Activated naive CD4-positive, alpha-beta T cell treated with anti-CD3 and anti-CD28 coated beads, Interleukin-2, amount 50 U/mL, for 24 hours (primary cell): ENCODE measurements around the gene CLIP4.

Source experiments
- H3K27ac Mint-ChIP-seq: one replicate; pipeline ENCODE4 v1.8.0; 2021; ENCODE audit warnings: mild to moderate bottlenecking, mixed read lengths
- H3K27me3 Mint-ChIP-seq: one replicate; pipeline ENCODE4 v1.8.0; 2021; ENCODE audit warnings: mixed read lengths
- H3K36me3 Mint-ChIP-seq: one replicate; pipeline ENCODE4 v1.8.0; 2021; ENCODE audit warnings: mixed read lengths
- H3K4me1 Mint-ChIP-seq: one replicate; pipeline ENCODE4 v1.8.0; 2021; ENCODE audit warnings: mixed read lengths
- H3K4me3 Mint-ChIP-seq: one replicate; pipeline ENCODE4 v1.8.0; 2021; ENCODE audit warnings: mild to moderate bottlenecking, mixed read lengths
- H3K9me3 Mint-ChIP-seq: one replicate; pipeline ENCODE4 v1.8.0; 2021; ENCODE audit warnings: mixed read lengths

Gene CLIP4

GRCh38 chr2:29225814-29226213 is 110.6 kb downstream of the CLIP4 start:
- no peaks in the 10 kb centered on the region for H3K9me3 Mint-ChIP-seq
- H3K4me1 Mint-ChIP-seq, result no peaks in the 10 kb centered on the region
- peaks cover 2% of the 10 kb centered on the region for H3K27me3 Mint-ChIP-seq
- H3K36me3 Mint-ChIP-seq, result no peaks in the 10 kb centered on the region
- no peak overlapping the region for H3K27ac Mint-ChIP-seq
- no peak overlapping the region for H3K4me3 Mint-ChIP-seq

GRCh38 chr2:29226375-29226774 is 111.2 kb downstream of the CLIP4 start:
- H3K27ac Mint-ChIP-seq, result no peak overlapping the region
- no peaks in the 10 kb centered on the region for H3K9me3 Mint-ChIP-seq
- no peaks in the 10 kb centered on the region for H3K36me3 Mint-ChIP-seq
- no peak overlapping the region for H3K4me3 Mint-ChIP-seq
- peaks cover 2% of the 10 kb centered on the region for H3K27me3 Mint-ChIP-seq
- no peaks in the 10 kb centered on the region for H3K4me1 Mint-ChIP-seq

GRCh38 chr2:29226808-29227207 is 111.6 kb downstream of the CLIP4 start:
- H3K4me1 Mint-ChIP-seq, result no peaks in the 10 kb centered on the region
- no peaks in the 10 kb centered on the region for H3K9me3 Mint-ChIP-seq
- no peaks in the 10 kb centered on the region for H3K36me3 Mint-ChIP-seq
- peaks cover 2% of the 10 kb centered on the region for H3K27me3 Mint-ChIP-seq
- no peak overlapping the region for H3K27ac Mint-ChIP-seq
- no peak overlapping the region for H3K4me3 Mint-ChIP-seq

GRCh38 chr2:29227935-29228675 is 112.9 kb downstream of the CLIP4 start:
- no peak overlapping the region for H3K4me3 Mint-ChIP-seq
- no peak overlapping the region for H3K27ac Mint-ChIP-seq
- H3K4me1 Mint-ChIP-seq, result no peaks in the 10 kb centered on the region
- H3K36me3 Mint-ChIP-seq, result no peaks in the 10 kb centered on the region
- peaks cover 2% of the 10 kb centered on the region for H3K27me3 Mint-ChIP-seq
- no peaks in the 10 kb centered on the region for H3K9me3 Mint-ChIP-seq

GRCh38 chr2:29228947-29229346 is 113.7 kb downstream of the CLIP4 start:
- Mint-ChIP-seq H3K36me3 (no peaks in the 10 kb centered on the region), H3K27me3 (peaks cover 2% of the 10 kb centered on the region), H3K9me3 (no peaks in the 10 kb centered on the region), H3K4me3 (no peak overlapping the region), H3K27ac (no peak overlapping the region), H3K4me1 (no peaks in the 10 kb centered on the region)

GRCh38 chr2:29229640-29230039 is 114.4 kb downstream of the CLIP4 start:
- Mint-ChIP-seq H3K4me3 (no peak overlapping the region), H3K4me1 (no peaks in the 10 kb centered on the region), H3K27me3 (peaks cover 2% of the 10 kb centered on the region), H3K36me3 (no peaks in the 10 kb centered on the region), H3K27ac (no peak overlapping the region), H3K9me3 (no peaks in the 10 kb centered on the region)

- Mint-ChIP-seq H3K4me1 (no peaks in the 10 kb centered on the region), H3K27ac (no peak overlapping the region), H3K36me3 (no peaks in the 10 kb centered on the region), H3K4me3 (no peak overlapping the region), H3K27me3 (peaks cover 3% of the 10 kb centered on the region), H3K9me3 (no peaks in the 10 kb centered on the region)
Measured at GRCh38 chr2:29232041-29232440, 116.8 kb downstream of the CLIP4 start.

- no peaks in the 10 kb centered on the region for H3K4me1 Mint-ChIP-seq
- no peak overlapping the region for H3K4me3 Mint-ChIP-seq
- peaks cover 2% of the 10 kb centered on the region for H3K27me3 Mint-ChIP-seq
- no peaks in the 10 kb centered on the region for H3K9me3 Mint-ChIP-seq
- H3K36me3 Mint-ChIP-seq, result no peaks in the 10 kb centered on the region
- H3K27ac Mint-ChIP-seq, result no peak overlapping the region
Measured at GRCh38 chr2:29233428-29233827, 118.2 kb downstream of the CLIP4 start.

- Mint-ChIP-seq H3K9me3 (no peaks in the 10 kb centered on the region), H3K27ac (no peak overlapping the region), H3K27me3 (peaks cover 3% of the 10 kb centered on the region), H3K4me1 (no peaks in the 10 kb centered on the region), H3K36me3 (no peaks in the 10 kb centered on the region), H3K4me3 (no peak overlapping the region)
Measured at GRCh38 chr2:29235411-29235810, 120.2 kb downstream of the CLIP4 start.

- Mint-ChIP-seq H3K27ac (no peak overlapping the region), H3K36me3 (no peaks in the 10 kb centered on the region), H3K9me3 (no peaks in the 10 kb centered on the region), H3K4me3 (no peak overlapping the region), H3K4me1 (no peaks in the 10 kb centered on the region), H3K27me3 (peaks cover 3% of the 10 kb centered on the region)
Measured at GRCh38 chr2:29236074-29236473, 120.9 kb downstream of the CLIP4 start.

GRCh38 chr2:29238497-29238896 is 123.3 kb downstream of the CLIP4 start:
- no peak overlapping the region for H3K27ac Mint-ChIP-seq

More at GRCh38 chr2:29238497-29238896, 123.3 kb downstream of the CLIP4 start:
- H3K9me3 Mint-ChIP-seq, result no peaks in the 10 kb centered on the region
- H3K27me3 Mint-ChIP-seq, result peaks cover 3% of the 10 kb centered on the region
- no peak overlapping the region for H3K4me3 Mint-ChIP-seq
- H3K36me3 Mint-ChIP-seq, result no peaks in the 10 kb centered on the region
- no peaks in the 10 kb centered on the region for H3K4me1 Mint-ChIP-seq
